ENCODE measurements around the gene PLXNB1. TPM values are rescaled to one million over a fixed set of nuclear protein-coding genes. Genes with fewer than 3 reads are reported as not detected.
"Not testable (repeated sequence)": the region's sequence is repeated elsewhere in the genome, so short reads cannot be mapped to it uniquely, and the experiment has no call there.

Gene PLXNB1
- total RNA-seq, 1 experiment from 2014 or later = 24.6 TPM

DNA sequence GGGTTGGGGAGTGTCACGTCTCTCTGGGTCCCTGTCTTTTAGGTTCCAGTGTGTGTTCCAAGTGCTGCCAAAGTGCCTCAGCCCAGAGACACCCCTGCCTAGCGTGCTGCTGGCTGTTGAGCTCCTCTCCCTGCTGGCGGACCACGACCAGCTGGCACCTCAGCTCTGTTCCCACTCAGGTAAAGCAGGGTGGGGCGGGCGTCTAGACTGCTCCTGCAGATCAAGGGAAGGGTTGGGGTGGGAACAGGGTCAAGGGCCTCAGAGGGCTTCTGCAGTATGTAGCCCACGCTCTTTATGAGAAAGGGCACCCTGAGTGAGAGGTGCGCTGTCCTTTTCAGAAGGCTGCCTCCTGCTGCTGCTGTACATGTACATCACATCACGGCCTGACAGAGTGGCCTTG lies 33.8 kb upstream of the PLXNB1 start:
- no peak for DNase-seq (ENCODE audit: low spot score)
- H3K36me3 ChIP-seq (ENCODE audit: insufficient read depth, low read length, poor library complexity, severe bottlenecking) = peaks cover 10% of the 10 kb centered on the region
- H3K4me1 ChIP-seq (ENCODE audit: insufficient read depth, low read length, poor library complexity, severe bottlenecking) = peaks cover 12% of the 10 kb centered on the region
- POLR2A ChIA-PET (ENCODE audit: low non-redundant PET) = no interaction called here
- no peak overlapping the region for H3K4me3 ChIP-seq (ENCODE audit: low read depth, low read length, poor library complexity, severe bottlenecking)
- CTCF ChIA-PET = no interaction called here
- no peak for TF ChIP-seq EZH2 (IDR thresholded peaks at IDR 0.05; ENCODE audit: borderline replicate concordance, low read depth, low read length, poor library complexity, severe bottlenecking)
- TF ChIP-seq, protein P1, sequence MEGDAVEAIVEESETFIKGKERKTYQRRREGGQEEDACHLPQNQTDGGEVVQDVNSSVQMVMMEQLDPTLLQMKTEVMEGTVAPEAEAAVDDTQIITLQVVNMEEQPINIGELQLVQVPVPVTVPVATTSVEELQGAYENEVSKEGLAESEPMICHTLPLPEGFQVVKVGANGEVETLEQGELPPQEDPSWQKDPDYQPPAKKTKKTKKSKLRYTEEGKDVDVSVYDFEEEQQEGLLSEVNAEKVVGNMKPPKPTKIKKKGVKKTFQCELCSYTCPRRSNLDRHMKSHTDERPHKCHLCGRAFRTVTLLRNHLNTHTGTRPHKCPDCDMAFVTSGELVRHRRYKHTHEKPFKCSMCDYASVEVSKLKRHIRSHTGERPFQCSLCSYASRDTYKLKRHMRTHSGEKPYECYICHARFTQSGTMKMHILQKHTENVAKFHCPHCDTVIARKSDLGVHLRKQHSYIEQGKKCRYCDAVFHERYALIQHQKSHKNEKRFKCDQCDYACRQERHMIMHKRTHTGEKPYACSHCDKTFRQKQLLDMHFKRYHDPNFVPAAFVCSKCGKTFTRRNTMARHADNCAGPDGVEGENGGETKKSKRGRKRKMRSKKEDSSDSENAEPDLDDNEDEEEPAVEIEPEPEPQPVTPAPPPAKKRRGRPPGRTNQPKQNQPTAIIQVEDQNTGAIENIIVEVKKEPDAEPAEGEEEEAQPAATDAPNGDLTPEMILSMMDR (conservative IDR thresholded peaks at IDR 0.05; ENCODE audit: low read depth, low read length) = no peak
- no peak overlapping the region for H3K27ac ChIP-seq (ENCODE audit: low read depth, low read length, poor library complexity, severe bottlenecking)
- no TSS peak for BruUV-seq (replicated peaks)
- intact Hi-C loops (cut with micrococcal nuclease; ENCODE audit: unreplicated experiment) = no loop called here
- no peaks in the 10 kb centered on the region for H3K27me3 ChIP-seq (replicated peaks; ENCODE audit: insufficient read depth, low read depth, low read length, poor library complexity)
- no peaks in the 10 kb centered on the region for H3K9me3 ChIP-seq (ENCODE audit: low read depth, low read length, poor library complexity, severe bottlenecking)

DNA sequence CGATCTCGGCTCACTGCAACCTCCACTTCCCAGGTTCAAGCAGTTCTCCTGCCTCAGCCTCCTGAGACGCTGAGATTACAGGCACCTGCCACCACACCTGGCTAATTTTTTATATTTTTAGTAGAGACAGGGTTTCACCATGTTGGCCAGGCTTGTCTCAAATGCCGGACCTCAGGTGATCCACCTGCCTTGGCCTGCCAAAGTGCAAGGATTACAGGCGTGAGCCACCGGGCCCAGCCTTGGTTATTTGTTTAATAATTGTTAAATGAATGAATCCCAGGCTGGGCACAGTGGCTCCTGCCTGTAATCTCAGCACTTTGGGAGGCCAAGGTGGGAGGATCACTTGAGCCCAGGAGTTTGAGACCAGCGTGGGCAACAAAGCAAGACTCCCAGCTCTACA lies 31.9 kb upstream of the PLXNB1 start:
- H3K27ac ChIP-seq (ENCODE audit: low read depth, low read length, poor library complexity, severe bottlenecking); intact Hi-C loops (cut with micrococcal nuclease; ENCODE audit: unreplicated experiment); BruUV-seq (replicated peaks); H3K27me3 ChIP-seq (replicated peaks; ENCODE audit: insufficient read depth, low read depth, low read length, poor library complexity); H3K4me3 ChIP-seq (ENCODE audit: low read depth, low read length, poor library complexity, severe bottlenecking); H3K4me1 ChIP-seq (ENCODE audit: insufficient read depth, low read length, poor library complexity, severe bottlenecking); DNase-seq (ENCODE audit: low spot score); H3K9me3 ChIP-seq (ENCODE audit: low read depth, low read length, poor library complexity, severe bottlenecking); CTCF ChIA-PET: not testable (repeated sequence)
- peaks cover 10% of the 10 kb centered on the region for H3K36me3 ChIP-seq (ENCODE audit: insufficient read depth, low read length, poor library complexity, severe bottlenecking)
- POLR2A ChIA-PET (ENCODE audit: low non-redundant PET) = interaction anchor here (0.7 kb wide), 1 partner anchor 58 kb away, joined by 3 read pairs; no protein-coding TSS in a partner anchor

DNA sequence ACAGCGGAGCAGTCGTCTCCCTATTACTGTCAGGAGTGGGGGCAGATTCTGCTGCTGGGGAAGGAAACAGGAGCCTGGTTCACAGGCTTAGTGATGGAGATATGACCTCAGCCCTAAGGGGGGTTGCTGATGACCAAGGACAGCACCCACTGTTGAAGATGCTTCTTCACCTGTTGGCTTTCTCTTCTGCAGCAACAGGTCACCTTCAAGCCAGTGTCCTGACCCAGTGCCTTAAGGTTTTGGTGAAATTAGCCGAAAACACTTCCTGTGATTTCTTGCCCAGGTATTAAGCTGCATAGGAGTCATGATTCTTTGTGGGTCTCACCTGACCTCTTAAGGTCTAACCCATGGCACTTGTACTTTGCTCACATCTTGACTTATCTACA lies 30.6 kb upstream of the PLXNB1 start:
- no TSS peak for BruUV-seq (replicated peaks)
- POLR2A ChIA-PET (ENCODE audit: low non-redundant PET) = no interaction called here
- no peak overlapping the region for H3K4me3 ChIP-seq (ENCODE audit: low read depth, low read length, poor library complexity, severe bottlenecking)
- H3K27me3 ChIP-seq (replicated peaks; ENCODE audit: insufficient read depth, low read depth, low read length, poor library complexity) = no peaks in the 10 kb centered on the region
- TF ChIP-seq EZH2 (IDR thresholded peaks at IDR 0.05; ENCODE audit: borderline replicate concordance, low read depth, low read length, poor library complexity, severe bottlenecking) = no peak
- TF ChIP-seq, protein P1 (conservative IDR thresholded peaks at IDR 0.05; ENCODE audit: low read depth, low read length) = no peak
- H3K4me1 ChIP-seq (ENCODE audit: insufficient read depth, low read length, poor library complexity, severe bottlenecking) = no peaks in the 10 kb centered on the region
- CTCF ChIA-PET = no interaction called here
- intact Hi-C loops (cut with micrococcal nuclease; ENCODE audit: unreplicated experiment) = no loop called here
- no peak for DNase-seq (ENCODE audit: low spot score)
- H3K9me3 ChIP-seq (ENCODE audit: low read depth, low read length, poor library complexity, severe bottlenecking) = no peaks in the 10 kb centered on the region
- H3K27ac ChIP-seq (ENCODE audit: low read depth, low read length, poor library complexity, severe bottlenecking) = no peak overlapping the region
- peaks cover 10% of the 10 kb centered on the region for H3K36me3 ChIP-seq (ENCODE audit: insufficient read depth, low read length, poor library complexity, severe bottlenecking)

DNA sequence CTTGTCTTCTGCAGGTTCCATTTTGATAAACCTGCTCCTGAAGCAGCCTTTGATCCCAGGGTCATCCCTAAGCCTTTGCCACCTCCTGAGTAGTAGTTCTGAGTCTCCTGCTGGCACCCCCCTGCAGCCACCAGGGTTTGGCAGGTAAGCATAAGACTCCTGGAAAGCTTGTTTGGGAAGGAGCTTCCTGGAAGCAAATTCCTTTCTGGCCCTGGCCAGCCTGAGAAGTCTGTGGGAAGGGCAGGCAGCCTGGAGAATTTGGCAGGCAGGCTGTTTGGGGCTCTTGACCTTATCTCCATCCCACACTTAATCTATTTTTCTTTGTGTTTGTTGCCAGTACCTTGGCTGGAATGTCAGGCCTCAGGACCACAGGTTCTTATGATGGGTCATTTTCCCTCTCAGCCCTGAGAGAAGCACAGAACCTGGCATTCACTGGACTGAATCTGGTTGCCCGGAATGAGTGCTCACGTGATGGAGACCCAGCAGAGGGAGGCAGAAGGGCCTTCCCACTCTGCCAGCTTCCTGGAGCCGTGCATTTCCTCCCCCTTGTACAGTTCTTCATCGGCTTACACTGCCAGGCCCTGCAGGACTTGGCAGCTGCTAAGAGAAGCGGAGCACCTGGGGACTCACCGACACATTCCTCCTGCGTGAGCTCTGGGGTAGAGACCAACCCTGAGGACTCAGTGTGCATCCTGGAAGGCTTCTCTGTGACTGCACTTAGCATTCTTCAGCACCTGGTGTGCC lies 30.1 kb upstream of the PLXNB1 start:
- Histone ChIP-seq H3K9me3 (ENCODE audit: low read depth, low read length, poor library complexity, severe bottlenecking) (no peaks in the 10 kb centered on the region), H3K4me3 (ENCODE audit: low read depth, low read length, poor library complexity, severe bottlenecking) (no peak overlapping the region), H3K27ac (ENCODE audit: low read depth, low read length, poor library complexity, severe bottlenecking) (no peak overlapping the region), H3K27me3 (replicated peaks; ENCODE audit: insufficient read depth, low read depth, low read length, poor library complexity) (no peaks in the 10 kb centered on the region), H3K4me1 (ENCODE audit: insufficient read depth, low read length, poor library complexity, severe bottlenecking) (no peaks in the 10 kb centered on the region), H3K36me3 (ENCODE audit: insufficient read depth, low read length, poor library complexity, severe bottlenecking) (peaks cover 10% of the 10 kb centered on the region)
- ChIA-PET CTCF (no interaction called here), POLR2A (ENCODE audit: low non-redundant PET) (no interaction called here)
- DNase-seq (ENCODE audit: low spot score) = no peak
- no peak for TF ChIP-seq EZH2 (IDR thresholded peaks at IDR 0.05; ENCODE audit: borderline replicate concordance, low read depth, low read length, poor library complexity, severe bottlenecking)
- TF ChIP-seq, protein P1 (conservative IDR thresholded peaks at IDR 0.05; ENCODE audit: low read depth, low read length) = no peak
- intact Hi-C loops (cut with micrococcal nuclease; ENCODE audit: unreplicated experiment) = no loop called here
- BruUV-seq (replicated peaks) = no TSS peak
